Mesendoderm (in vitro differentiated cells): ENCODE data around the gene NKD1.

Experiments
- DNase-seq: peaks from one replicate; pipeline ENCODE4 v3.0.0; 2013
- H2AK5ac ChIP-seq: 2 replicates; pipeline ENCODE4 v1.6.1; 2013; ENCODE audit warnings: low read length, inconsistent platforms
- H2BK120ac ChIP-seq: 2 replicates; pipeline ENCODE4 v1.6.1; 2013; ENCODE audit warnings: low read depth, mild to moderate bottlenecking, low read length, moderate library complexity, mixed read lengths
- H2BK15ac ChIP-seq: replicated peaks from 2 replicates; pipeline ENCODE4 v1.6.1; 2013; ENCODE audit warnings: low read depth, mild to moderate bottlenecking, moderate library complexity
- H2BK5ac ChIP-seq: 2 replicates; pipeline ENCODE4 v1.6.1; 2013; ENCODE audit warnings: low read length, inconsistent platforms
- H3K18ac ChIP-seq: 2 replicates; pipeline ENCODE4 v1.6.1; 2013; ENCODE audit warnings: mild to moderate bottlenecking, low read length, mixed read lengths
- H3K23ac ChIP-seq: one replicate; pipeline ENCODE4 v1.6.1; 2013; ENCODE audit warnings: low read length
- H3K27ac ChIP-seq: 2 replicates; pipeline ENCODE4 v1.5.1; 2013; ENCODE audit warnings: low read depth, mild to moderate bottlenecking, inconsistent platforms, low read length, moderate library complexity
- H3K27me3 ChIP-seq: 2 replicates; pipeline ENCODE4 v1.6.1; 2013; ENCODE audit warnings: low read length, control low read depth, mild to moderate bottlenecking, inconsistent platforms; ENCODE audit not compliant: insufficient read depth, poor library complexity
- H3K36me3 ChIP-seq: 2 replicates; pipeline ENCODE4 v1.6.1; 2013; ENCODE audit warnings: low read length, inconsistent platforms; ENCODE audit not compliant: control insufficient read depth, insufficient read depth
- H3K4ac ChIP-seq: one replicate; pipeline ENCODE4 v1.6.1; 2013; ENCODE audit warnings: low read depth, mild to moderate bottlenecking, low read length, moderate library complexity
- H3K4me1 ChIP-seq: 2 replicates; pipeline ENCODE4 v1.6.1; 2013; ENCODE audit warnings: low read depth, low read length, inconsistent platforms; ENCODE audit not compliant: control insufficient read depth
- H3K4me2 ChIP-seq: 2 replicates; pipeline ENCODE4 v1.6.1; 2013; ENCODE audit warnings: low read length
- H3K4me3 ChIP-seq: 2 replicates; pipeline ENCODE4 v1.5.1; 2013; ENCODE audit warnings: mild to moderate bottlenecking, low read length
- H3K56ac ChIP-seq: one replicate; pipeline ENCODE4 v1.6.1; 2013; ENCODE audit warnings: low read length
- H3K79me1 ChIP-seq: 2 replicates; pipeline ENCODE4 v1.6.1; 2013; ENCODE audit warnings: low read length, inconsistent platforms
- H3K79me2 ChIP-seq: 2 replicates; pipeline ENCODE4 v1.6.1; 2013; ENCODE audit warnings: mild to moderate bottlenecking, low read length; ENCODE audit not compliant: control insufficient read depth, insufficient read depth
- H3K9ac ChIP-seq: 2 replicates; pipeline ENCODE4 v1.6.1; 2013; ENCODE audit warnings: low read length, inconsistent platforms
- H4K5ac ChIP-seq: one replicate; pipeline ENCODE4 v1.6.1; 2013; ENCODE audit warnings: low read length
- H4K8ac ChIP-seq: one replicate; pipeline ENCODE4 v1.6.1; 2013; ENCODE audit warnings: low read depth, mild to moderate bottlenecking, control low read depth, low read length, moderate library complexity
- WGBS: extraction: QIAGEN DNeasy Blood & Tissue Kit; methylation state at CpG from one replicate; pipeline ENCODE4 v1.1.7; 2013; ENCODE audit warnings: low lambda C conversion rate, missing lambda C conversion rate; ENCODE audit not compliant: insufficient coverage; ENCODE audit errors: extremely low coverage; 5-methylcytosine and 5-hydroxymethylcytosine counted together

The NKD1 gene

DNA sequence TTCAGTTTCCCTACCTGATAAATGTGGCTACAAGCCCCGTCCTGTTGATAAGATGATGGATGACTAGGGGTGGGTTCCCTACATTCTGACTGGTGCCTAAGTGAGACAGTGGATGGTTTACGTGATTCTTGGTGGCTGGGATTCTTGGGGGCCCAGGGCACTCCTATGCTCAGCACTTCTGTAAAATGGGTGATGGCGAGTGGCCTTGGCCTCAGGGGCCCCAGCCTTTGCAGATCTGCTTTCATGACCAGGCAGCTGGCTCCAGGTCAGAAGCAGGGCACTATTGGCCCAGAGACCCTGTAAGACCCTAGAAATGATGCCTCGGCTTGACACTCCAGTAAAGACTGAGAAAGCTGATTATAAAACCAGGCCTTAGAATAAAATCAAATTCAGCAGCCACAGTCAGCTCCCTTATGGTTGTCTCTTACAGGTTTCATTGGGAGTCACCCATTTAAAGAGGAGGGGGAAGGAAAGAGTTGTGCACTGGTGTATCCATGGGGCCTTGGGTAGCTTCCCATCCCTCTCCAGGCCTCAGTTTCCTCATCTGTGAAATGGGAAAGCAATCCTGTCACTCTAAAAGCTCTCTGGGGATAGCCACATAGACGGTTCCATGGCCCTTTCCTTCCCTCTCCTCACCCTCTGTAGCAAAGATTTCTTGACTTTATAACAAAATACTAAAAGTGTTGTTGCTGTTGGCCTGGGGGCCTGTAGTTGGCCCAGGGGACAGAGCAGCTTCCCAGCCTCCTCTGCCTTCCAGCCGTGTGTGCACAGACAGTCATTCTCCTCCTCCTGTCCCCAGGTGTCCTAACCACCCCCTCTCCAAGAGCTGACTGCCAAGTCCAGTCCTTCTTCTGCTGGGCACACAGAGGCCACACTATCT is 131.7 kb downstream of the NKD1 start:
- Histone ChIP-seq H2AK5ac (no peak overlapping the region), H2BK120ac (no peak overlapping the region), H3K56ac (no peak overlapping the region), H3K36me3 (no peaks in the 10 kb centered on the region), H3K27me3 (no peaks in the 10 kb centered on the region), H3K79me2 (no peaks in the 10 kb centered on the region), H3K4ac (no peak overlapping the region), H4K8ac (no peak overlapping the region), H4K5ac (no peak overlapping the region), H2BK5ac (no peak overlapping the region), H2BK15ac (no peak overlapping the region), H3K27ac (no peak overlapping the region), H3K4me1 (no peaks in the 10 kb centered on the region), H3K18ac (no peak overlapping the region), H3K4me3 (no peak overlapping the region), H3K4me2 (no peak overlapping the region), H3K9ac (no peak overlapping the region), H3K79me1 (no peaks in the 10 kb centered on the region), H3K23ac (no peak overlapping the region)
- DNase-seq, result no peak
- WGBS, result no CpG with 5 or more reads among the region's 6 CpGs

DNA sequence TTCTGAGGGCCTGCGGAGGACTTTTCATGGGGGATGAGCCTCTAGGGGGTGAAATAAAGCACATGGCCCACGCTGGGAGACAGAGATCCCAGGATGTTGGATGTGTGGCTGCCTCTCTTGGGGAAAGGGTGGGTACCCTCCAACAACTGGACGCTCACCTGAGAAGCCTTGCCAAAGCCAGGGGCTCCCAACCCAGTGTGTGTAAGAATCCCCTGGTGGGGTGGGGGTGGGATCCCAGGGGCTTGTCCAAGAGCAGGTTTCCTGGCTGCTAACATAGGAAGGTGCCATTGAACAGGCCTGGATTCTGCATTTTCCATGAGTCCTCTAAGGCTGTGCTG is 132.3 kb downstream of the NKD1 start:
- no peak for DNase-seq
- Histone ChIP-seq H3K27me3 (no peaks in the 10 kb centered on the region), H3K36me3 (no peaks in the 10 kb centered on the region), H3K18ac (no peak overlapping the region), H3K27ac (no peak overlapping the region), H2BK15ac (no peak overlapping the region), H2BK120ac (no peak overlapping the region), H4K8ac (no peak overlapping the region), H3K4me3 (no peak overlapping the region), H3K79me2 (no peaks in the 10 kb centered on the region), H2AK5ac (no peak overlapping the region), H4K5ac (no peak overlapping the region), H3K4me1 (no peaks in the 10 kb centered on the region), H2BK5ac (no peak overlapping the region), H3K4me2 (no peak overlapping the region), H3K23ac (no peak overlapping the region), H3K56ac (no peak overlapping the region), H3K9ac (no peak overlapping the region), H3K4ac (no peak overlapping the region), H3K79me1 (no peaks in the 10 kb centered on the region)
- WGBS, result no CpG with 5 or more reads among the region's 3 CpGs

DNA sequence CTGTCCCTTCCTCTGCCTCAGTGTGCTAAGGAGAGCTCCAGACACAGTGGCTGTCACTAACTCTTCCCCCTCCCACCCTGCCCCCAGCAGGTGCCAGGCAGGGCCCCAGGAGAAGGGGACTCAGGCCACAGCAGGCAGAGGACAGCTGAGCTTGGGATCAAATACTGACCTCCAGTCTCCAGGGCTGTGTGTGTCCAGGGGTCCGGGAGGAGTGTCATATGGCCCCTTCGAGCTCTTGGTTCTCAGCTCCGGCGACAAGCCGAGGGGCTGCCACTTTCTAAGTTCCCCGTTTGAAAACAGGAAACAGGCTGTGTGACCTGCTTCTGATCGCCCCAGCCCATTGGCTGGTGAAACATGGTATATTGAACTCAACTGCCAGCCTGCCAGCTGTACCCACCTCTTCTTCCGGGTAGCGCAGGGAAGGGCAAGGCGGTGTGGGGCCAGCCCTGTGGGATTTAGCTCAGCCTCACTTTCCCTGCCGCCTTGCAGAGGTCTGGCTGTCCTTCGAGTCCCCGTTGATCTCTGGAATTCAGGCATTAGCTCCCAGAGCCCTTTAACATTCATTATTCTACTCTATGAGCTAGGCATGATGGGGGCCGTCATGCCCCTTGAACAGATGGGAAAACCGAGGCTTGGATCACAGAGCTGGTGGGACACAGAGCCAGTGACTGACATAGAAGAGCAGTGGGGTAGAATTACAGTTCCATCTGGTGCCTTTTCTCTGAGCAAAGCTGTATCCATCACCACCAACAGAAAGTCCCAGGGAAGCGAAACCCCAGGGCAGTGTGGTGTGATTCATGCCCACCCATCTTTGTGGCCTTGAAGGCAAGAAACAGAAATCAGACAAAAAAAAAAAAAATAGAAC is 133.1 kb downstream of the NKD1 start, which contains the start of gene SNX20:
Gene SNX20, minus strand, starts transcription at position 292 of the 865 bp plus-strand sequence. CDS start 3,786 bp downstream, outside the sequence.
- no peaks in the 10 kb centered on the region for H3K36me3 ChIP-seq
- H4K5ac ChIP-seq, result no peak within 1 kb of the TSS
- WGBS, result no CpG with 5 or more reads among the region's 16 CpGs
- no peak within 1 kb of the TSS for H3K9ac ChIP-seq
- no peaks in the 10 kb centered on the region for H3K79me1 ChIP-seq
- H2BK5ac ChIP-seq, result no peak within 1 kb of the TSS
- H3K23ac ChIP-seq, result no peak within 1 kb of the TSS
- H3K4ac ChIP-seq, result no peak within 1 kb of the TSS
- H2BK15ac ChIP-seq, result no peak within 1 kb of the TSS
- H2BK120ac ChIP-seq, result no peak within 1 kb of the TSS
- H2AK5ac ChIP-seq, result no peak within 1 kb of the TSS
- H3K4me2 ChIP-seq, result no peak within 1 kb of the TSS
- no peak within 1 kb of the TSS for H3K27ac ChIP-seq
- no peak within 1 kb of the TSS for H3K4me3 ChIP-seq
- H3K79me2 ChIP-seq, result no peaks in the 10 kb centered on the region
- no peak within 1 kb of the TSS for H3K56ac ChIP-seq
- no peak within 1 kb of the TSS for H3K18ac ChIP-seq
- H3K4me1 ChIP-seq, result no peaks in the 10 kb centered on the region
- DNase-seq, result no peak
- no peaks in the 10 kb centered on the region for H3K27me3 ChIP-seq
- no peak within 1 kb of the TSS for H4K8ac ChIP-seq

DNA sequence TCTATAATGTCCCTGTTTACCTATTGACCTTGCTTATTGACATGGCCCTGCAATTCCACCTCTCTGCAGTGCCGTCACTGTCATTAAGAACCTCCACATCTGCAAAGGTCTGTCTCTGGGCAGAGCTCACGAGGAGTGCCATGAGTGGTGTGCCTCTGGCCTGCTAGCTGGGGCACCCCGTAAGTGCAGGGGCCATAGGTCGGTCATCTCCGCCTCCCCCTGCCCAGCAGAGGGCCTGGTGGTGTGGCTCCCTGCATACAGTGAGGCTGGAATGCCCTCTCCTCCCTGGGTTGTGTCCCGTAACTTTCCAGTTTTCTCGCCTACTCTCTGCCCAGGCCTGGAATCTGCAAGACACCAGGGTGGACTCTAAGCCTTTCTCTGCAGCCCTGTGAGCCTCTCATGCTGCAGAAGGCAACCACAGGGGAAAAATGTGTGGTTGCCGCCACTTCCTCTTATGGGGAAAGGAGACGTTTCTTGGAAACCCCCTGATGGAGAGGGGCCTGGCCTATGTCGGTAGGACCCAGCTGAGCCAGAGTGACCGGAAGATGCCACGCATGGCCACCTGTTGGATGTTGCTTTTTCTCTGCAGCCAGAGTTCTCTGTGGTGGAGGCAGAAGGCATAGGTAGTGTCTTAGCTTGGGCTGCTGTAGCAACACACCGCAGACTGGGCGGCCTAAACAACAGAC is 135.6 kb downstream of the NKD1 start:
- no peak overlapping the region for H3K4me3 ChIP-seq
- H3K4me1 ChIP-seq, result no peaks in the 10 kb centered on the region
- no peak overlapping the region for H3K9ac ChIP-seq
- no peak overlapping the region for H2BK5ac ChIP-seq
- H3K27ac ChIP-seq, result no peak overlapping the region
- no peaks in the 10 kb centered on the region for H3K36me3 ChIP-seq
- H3K23ac ChIP-seq, result no peak overlapping the region
- no peaks in the 10 kb centered on the region for H3K79me1 ChIP-seq
- no peak for DNase-seq
- H2AK5ac ChIP-seq, result no peak overlapping the region
- no peak overlapping the region for H3K4me2 ChIP-seq
- H2BK120ac ChIP-seq, result no peak overlapping the region
- H4K5ac ChIP-seq, result no peak overlapping the region
- no CpG with 5 or more reads among the region's 14 CpGs for WGBS
- H2BK15ac ChIP-seq, result no peak overlapping the region
- H3K56ac ChIP-seq, result no peak overlapping the region
- no peaks in the 10 kb centered on the region for H3K27me3 ChIP-seq
- no peak overlapping the region for H3K18ac ChIP-seq
- H4K8ac ChIP-seq, result no peak overlapping the region
- no peak overlapping the region for H3K4ac ChIP-seq
- H3K79me2 ChIP-seq, result no peaks in the 10 kb centered on the region

DNA sequence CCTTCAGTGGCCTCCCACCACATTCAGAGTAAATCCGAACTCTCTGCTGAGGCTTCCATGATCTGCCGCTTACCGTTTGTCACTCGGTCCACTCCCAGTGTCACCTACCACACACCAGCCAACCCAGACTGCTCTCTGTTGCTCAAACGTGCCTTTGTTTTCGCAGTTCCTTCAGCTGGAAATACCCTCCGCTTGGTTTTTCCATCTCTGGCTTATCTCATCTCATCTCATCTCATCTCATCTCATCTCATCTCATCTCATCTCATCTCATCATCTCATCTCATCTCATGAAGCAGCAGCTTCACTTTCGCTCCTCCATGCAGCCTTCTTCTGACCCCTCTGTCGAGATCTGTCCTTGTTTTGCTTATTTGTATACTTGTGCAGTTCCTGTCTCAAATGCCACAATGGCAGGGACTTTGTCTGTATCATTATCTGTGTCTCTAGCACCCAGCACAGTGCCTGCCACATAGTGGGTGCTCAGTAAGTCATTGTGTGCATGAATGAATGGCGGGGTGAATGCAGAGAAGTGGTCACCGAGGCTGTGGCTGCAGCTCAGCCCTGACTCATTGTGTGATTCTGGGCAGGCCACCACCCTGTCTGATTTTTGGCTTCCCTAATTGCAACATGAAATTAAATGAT is 136.7 kb downstream of the NKD1 start:
- Histone ChIP-seq H2BK120ac (no peak overlapping the region), H3K4me2 (no peak overlapping the region), H4K8ac (no peak overlapping the region), H3K18ac (no peak overlapping the region), H3K79me2 (no peaks in the 10 kb centered on the region), H3K9ac (no peak overlapping the region), H3K27me3 (no peaks in the 10 kb centered on the region), H3K36me3 (no peaks in the 10 kb centered on the region), H4K5ac (no peak overlapping the region), H3K4ac (no peak overlapping the region), H2BK5ac (no peak overlapping the region), H3K4me3 (no peak overlapping the region), H3K79me1 (no peaks in the 10 kb centered on the region), H3K27ac (no peak overlapping the region), H3K4me1 (no peaks in the 10 kb centered on the region), H2BK15ac (no peak overlapping the region), H3K56ac (no peak overlapping the region), H3K23ac (no peak overlapping the region), H2AK5ac (no peak overlapping the region)
- no peak for DNase-seq
- WGBS, result no CpG with 5 or more reads among the region's 11 CpGs
